ENCODE measurements around the gene SLC15A2.
A peak's percentile ranks its signal among the peaks of the same experiment; 100 is the strongest.

Gene SLC15A2

GRCh38 chr3:121951291-121951919 is 57.2 kb downstream of the SLC15A2 start:
- no peaks in the 10 kb centered on the region for H3K36me3 ChIP-seq
- no peaks in the 10 kb centered on the region for H3K4me1 ChIP-seq
- no peak overlapping the region for H3K27ac ChIP-seq
- no peak overlapping the region for H3K4me3 ChIP-seq
- DNase-seq: no peak
- H3K27me3 ChIP-seq: no peaks in the 10 kb centered on the region
- no peak for TF ChIP-seq CTCF (IDR thresholded peaks at IDR 0.05)
- peaks cover 0 to 14% (median 0%) of the 10 kb centered on the region in 3 donors for H3K9me3 ChIP-seq
- intact Hi-C loops (cut with DNase I; ENCODE audit: low total_unique reads): no loop called here

- no peak overlapping the region for H3K4me3 ChIP-seq
- peaks cover 0 to 14% (median 0%) of the 10 kb centered on the region in 3 donors for H3K9me3 ChIP-seq
- no peak for TF ChIP-seq CTCF (IDR thresholded peaks at IDR 0.05)
- H3K27me3 ChIP-seq: no peaks in the 10 kb centered on the region
- no peaks in the 10 kb centered on the region for H3K4me1 ChIP-seq
- no peak for DNase-seq
- H3K36me3 ChIP-seq: no peaks in the 10 kb centered on the region
- no peak overlapping the region for H3K27ac ChIP-seq
- intact Hi-C loops (cut with DNase I; ENCODE audit: low total_unique reads): no loop called here
These were observed 62.2 kb downstream of the SLC15A2 start for GRCh38 chr3:121956363-121956762.

- no peak for TF ChIP-seq CTCF (IDR thresholded peaks at IDR 0.05)
- peaks cover 0 to 5% (median 0%) of the 10 kb centered on the region in 3 donors for H3K9me3 ChIP-seq
- no peak overlapping the region for H3K27ac ChIP-seq
- no peaks in the 10 kb centered on the region for H3K4me1 ChIP-seq
- intact Hi-C loops (cut with DNase I; ENCODE audit: low total_unique reads): no loop called here
- DNase-seq: peak; percentile 30 to 68
- no peak overlapping the region for H3K4me3 ChIP-seq
- no peaks in the 10 kb centered on the region for H3K36me3 ChIP-seq
- H3K27me3 ChIP-seq: no peaks in the 10 kb centered on the region
These were observed 63.6 kb downstream of the SLC15A2 start for GRCh38 chr3:121957674-121958415.

GRCh38 chr3:121958801-121959200 is 64.6 kb downstream of the SLC15A2 start:
- TF ChIP-seq CTCF (IDR thresholded peaks at IDR 0.05): no peak
- no peak for DNase-seq
- no peak overlapping the region for H3K4me3 ChIP-seq
- no peak overlapping the region for H3K27ac ChIP-seq
- peaks cover 0 to 1% (median 0%) of the 10 kb centered on the region in 3 donors for H3K9me3 ChIP-seq
- no peaks in the 10 kb centered on the region for H3K27me3 ChIP-seq
- intact Hi-C loops (cut with DNase I; ENCODE audit: low total_unique reads): no loop called here
- no peaks in the 10 kb centered on the region for H3K4me1 ChIP-seq
- no peaks in the 10 kb centered on the region for H3K36me3 ChIP-seq

- Histone ChIP-seq H3K27ac (no peak overlapping the region), H3K4me1 (no peaks in the 10 kb centered on the region), H3K36me3 (no peaks in the 10 kb centered on the region), H3K27me3 (no peaks in the 10 kb centered on the region), H3K4me3 (no peak overlapping the region), H3K9me3 (no peaks in the 10 kb centered on the region)
- intact Hi-C loops (cut with DNase I; ENCODE audit: low total_unique reads): no loop called here
- DNase-seq: no peak
- TF ChIP-seq CTCF (IDR thresholded peaks at IDR 0.05): no peak
These were observed 67.1 kb downstream of the SLC15A2 start for GRCh38 chr3:121961283-121961682.

Measured in tibial artery (tissue), 4 donors.